T-helper 1 cell treated with Interleukin-12 subunit alpha and Interleukin-12 subunit beta and Interleukin-4 antibody, amounts not matched to agents 30 ng/mL and 1 ng/mL, for 36 hours (primary cell): ENCODE measurements around the gene KRT78. TPM values are rescaled to one million over a fixed set of nuclear protein-coding genes. Genes with fewer than 3 reads are reported as not detected.

Source experiments
- intact Hi-C: fragments of 100-400 bp; cut with micrococcal nuclease; formaldehyde crosslinking; loops from one replicate; pipeline ENCODE4 v1.15.1; 2024
- total RNA-seq: library from RNA; stranded (reverse); gene quantifications from 2 replicates; pipeline ENCODE4 v1.2.3, GENCODE V29; 2022

The KRT78 gene
- total RNA-seq = not detected in 2 replicates

- intact Hi-C loops = no loop called here
These were observed at the start of gene KRT78 for GRCh38 chr12:52848661-52849255. Gene KRT78 (minus strand): TSS chr12:52848994. CDS start chr12:52848930, 64 bp downstream.

GRCh38 chr12:52896190-52897100 is 47.7 kb upstream of the KRT78 start:
- intact Hi-C loops = no loop called here

GRCh38 chr12:52895726-52896189 is 47.0 kb upstream of the KRT78 start:
- intact Hi-C loops = no loop called here

- intact Hi-C loops = no loop called here
These were observed 44.2 kb upstream of the KRT78 start for GRCh38 chr12:52892974-52893373.

- intact Hi-C loops = no loop called here
These were observed 43.5 kb upstream of the KRT78 start for GRCh38 chr12:52892207-52892852.

- intact Hi-C loops = no loop called here
These were observed 42.2 kb upstream of the KRT78 start for GRCh38 chr12:52891044-52891443.

- intact Hi-C loops = no loop called here
These were observed 41.6 kb upstream of the KRT78 start for GRCh38 chr12:52890417-52890816.

GRCh38 chr12:52884526-52885293 is 35.9 kb upstream of the KRT78 start:
- intact Hi-C loops = loop anchor here (1.0 to 5.0 kb wide), 2 partner anchors 97 to 213 kb away; partner anchors contain the start of gene IGFBP6

- intact Hi-C loops = loop anchor here (1.0 kb wide), 1 partner anchor 101 kb away; no protein-coding TSS in a partner anchor
These were observed 31.7 kb upstream of the KRT78 start for GRCh38 chr12:52880499-52880898.

- intact Hi-C loops = loop anchor here (1.0 to 5.0 kb wide), 6 partner anchors 102 to 742 kb away; no protein-coding TSS in a partner anchor
These were observed 30.9 kb upstream of the KRT78 start for GRCh38 chr12:52879394-52880351.

GRCh38 chr12:52878507-52879393 is 30.0 kb upstream of the KRT78 start:
- intact Hi-C loops = loop anchor here (1.0 to 5.0 kb wide), 5 partner anchors 295 to 741 kb away; no protein-coding TSS in a partner anchor

GRCh38 chr12:52877242-52877641 is 28.4 kb upstream of the KRT78 start:
- intact Hi-C loops = loop anchor here (5.0 kb wide), 1 partner anchor 740 kb away; no protein-coding TSS in a partner anchor

GRCh38 chr12:52876372-52876771 is 27.6 kb upstream of the KRT78 start:
- intact Hi-C loops = loop anchor here (5.0 kb wide), 1 partner anchor 739 kb away; no protein-coding TSS in a partner anchor

- intact Hi-C loops = loop anchor here (1.0 to 5.0 kb wide), 2 partner anchors 738 to 895 kb away; no protein-coding TSS in a partner anchor
These were observed 26.0 kb upstream of the KRT78 start for GRCh38 chr12:52874573-52875435.

- intact Hi-C loops = loop anchor here (1.0 kb wide), 1 partner anchor 894 kb away; no protein-coding TSS in a partner anchor
These were observed 25.2 kb upstream of the KRT78 start for GRCh38 chr12:52873832-52874572.

- intact Hi-C loops = no loop called here
These were observed 24.7 kb upstream of the KRT78 start for GRCh38 chr12:52873513-52873831.
